PC-3 (cell line): ENCODE measurements around the gene CNNM3. TPM values are rescaled to one million over a fixed set of nuclear protein-coding genes. Genes with fewer than 3 reads are reported as not detected.
"Not testable (repeated sequence)": the region's sequence is repeated elsewhere in the genome, so short reads cannot be mapped to it uniquely, and the experiment has no call there.

Experiments
- ATAC-seq: fragments of 200-7000 bp; cut with Tn5 transposase; 2 replicates; pipeline ENCODE4 v1.9.1; 2020; ENCODE audit warnings: mild to moderate bottlenecking, moderate library complexity
- BruUV-seq: library from RNA; stranded (reverse); fragments of 400-500 nt; replicated peaks from 2 replicates; lab custom pipeline; 2021; lab: Mats Ljungman, UMichigan
- CTCF ChIA-PET: fragments of 300-600 bp; sonication (Branson Sonifier 250); formaldehyde crosslinking; loops from one replicate; lab custom pipeline; 2022; ENCODE audit warnings: antibody characterized with exemption; lab: Charles Lee
- POLR2A ChIA-PET: fragments of 300-600 bp; sonication (Branson Sonifier 250); formaldehyde crosslinking; loops from one replicate; lab custom pipeline; 2022; ENCODE audit warnings: antibody characterized with exemption; ENCODE audit not compliant: unreplicated experiment; lab: Charles Lee
- DNase-seq: peaks from one replicate; pipeline ENCODE4 v3.0.0-alpha.2; 2015
- H2AFZ ChIP-seq: fragments of 300-600 bp; sonication (generic); 2 replicates; pipeline ENCODE4 v1.6.0; 2016; ENCODE audit warnings: antibody characterized with exemption, low read length
- H3F3A ChIP-seq: fragments of 300-600 bp; sonication (generic); one replicate; pipeline ENCODE4 v1.6.0; 2017; ENCODE audit warnings: antibody characterized with exemption, low read length, control low read depth, mild to moderate bottlenecking; ENCODE audit not compliant: unreplicated experiment
- H3K27ac ChIP-seq: fragments of 300-600 bp; sonication (generic); 2 replicates; pipeline ENCODE4 v1.5.1; 2016; ENCODE audit warnings: mild to moderate bottlenecking, low read length
- H3K27me3 ChIP-seq: fragments of 300-600 bp; sonication (generic); 2 replicates; pipeline ENCODE4 v1.6.1; 2016; ENCODE audit warnings: low read length, mixed read lengths
- H3K36me3 ChIP-seq: fragments of 300-600 bp; sonication (generic); 2 replicates; pipeline ENCODE4 v1.6.1; 2016; ENCODE audit warnings: low read depth, mixed run types, low read length, mixed read lengths
- H3K4me1 ChIP-seq: fragments of 300-600 bp; sonication (generic); 2 replicates; pipeline ENCODE4 v1.5.1; 2016; ENCODE audit warnings: low read length; ENCODE audit not compliant: insufficient read depth
- H3K4me2 ChIP-seq: fragments of 300-600 bp; sonication (generic); 2 replicates; pipeline ENCODE4 v1.6.0; 2016; ENCODE audit warnings: low read length
- H3K4me3 ChIP-seq: fragments of 300-600 bp; sonication (generic); 2 replicates; pipeline ENCODE4 v1.5.1; 2016; ENCODE audit warnings: mild to moderate bottlenecking, low read length, mixed read lengths
- H3K79me2 ChIP-seq: fragments of 300-600 bp; sonication (generic); 2 replicates; pipeline ENCODE4 v1.6.1; 2017; ENCODE audit warnings: low read length, mixed read lengths
- H3K9ac ChIP-seq: fragments of 300-600 bp; sonication (generic); 2 replicates; pipeline ENCODE4 v1.6.0; 2016; ENCODE audit warnings: mild to moderate bottlenecking, low read length
- H3K9me2 ChIP-seq: fragments of 300-600 bp; sonication (generic); replicated peaks from 2 replicates; pipeline ENCODE4 v1.6.1; 2016; ENCODE audit warnings: mixed run types, low read length, mixed read lengths
- H3K9me3 ChIP-seq: fragments of 300-600 bp; sonication (generic); 2 replicates; pipeline ENCODE4 v1.6.1; 2016; ENCODE audit warnings: low read length, mixed read lengths
- H4K20me1 ChIP-seq: fragments of 300-600 bp; sonication (generic); 2 replicates; pipeline ENCODE4 v1.6.1; 2016; ENCODE audit warnings: low read length, mixed read lengths
- EZH2 ChIP-seq: fragments of 300-600 bp; sonication (generic); IDR thresholded peaks from one replicate; pipeline ENCODE4 v1.6.1; 2017; ENCODE audit warnings: antibody characterized with exemption, mild to moderate bottlenecking, low read length; ENCODE audit not compliant: unreplicated experiment
- EZH2phosphoT487 ChIP-seq: fragments of 300-600 bp; sonication (generic); IDR thresholded peaks from 2 replicates; pipeline ENCODE4 v1.6.1; 2018; ENCODE audit warnings: mild to moderate bottlenecking, antibody characterized with exemption, low read length, borderline replicate concordance
- intact Hi-C: fragments of 100-400 bp; cut with micrococcal nuclease; formaldehyde crosslinking; loops from 2 replicates; pipeline ENCODE4 v1.9.0; 2023
- total RNA-seq: library from RNA; depleted of rRNA; stranded (reverse); fragments of >200 nt; gene quantifications from 2 replicates; pipeline ENCODE4 v1.2.3, GENCODE V29; 2014
- TF ChIP-seq, protein P1 (sequence below): fragments of 300-600 bp; sonication (generic); conservative IDR thresholded peaks from 2 replicates; pipeline ENCODE4 v1.5.1; 2017; ENCODE audit warnings: antibody characterized with exemption, low read depth, mild to moderate bottlenecking, low read length

CNNM3 gene
- total RNA-seq, 1 experiment from 2014 or later: 9.0 TPM

DNA sequence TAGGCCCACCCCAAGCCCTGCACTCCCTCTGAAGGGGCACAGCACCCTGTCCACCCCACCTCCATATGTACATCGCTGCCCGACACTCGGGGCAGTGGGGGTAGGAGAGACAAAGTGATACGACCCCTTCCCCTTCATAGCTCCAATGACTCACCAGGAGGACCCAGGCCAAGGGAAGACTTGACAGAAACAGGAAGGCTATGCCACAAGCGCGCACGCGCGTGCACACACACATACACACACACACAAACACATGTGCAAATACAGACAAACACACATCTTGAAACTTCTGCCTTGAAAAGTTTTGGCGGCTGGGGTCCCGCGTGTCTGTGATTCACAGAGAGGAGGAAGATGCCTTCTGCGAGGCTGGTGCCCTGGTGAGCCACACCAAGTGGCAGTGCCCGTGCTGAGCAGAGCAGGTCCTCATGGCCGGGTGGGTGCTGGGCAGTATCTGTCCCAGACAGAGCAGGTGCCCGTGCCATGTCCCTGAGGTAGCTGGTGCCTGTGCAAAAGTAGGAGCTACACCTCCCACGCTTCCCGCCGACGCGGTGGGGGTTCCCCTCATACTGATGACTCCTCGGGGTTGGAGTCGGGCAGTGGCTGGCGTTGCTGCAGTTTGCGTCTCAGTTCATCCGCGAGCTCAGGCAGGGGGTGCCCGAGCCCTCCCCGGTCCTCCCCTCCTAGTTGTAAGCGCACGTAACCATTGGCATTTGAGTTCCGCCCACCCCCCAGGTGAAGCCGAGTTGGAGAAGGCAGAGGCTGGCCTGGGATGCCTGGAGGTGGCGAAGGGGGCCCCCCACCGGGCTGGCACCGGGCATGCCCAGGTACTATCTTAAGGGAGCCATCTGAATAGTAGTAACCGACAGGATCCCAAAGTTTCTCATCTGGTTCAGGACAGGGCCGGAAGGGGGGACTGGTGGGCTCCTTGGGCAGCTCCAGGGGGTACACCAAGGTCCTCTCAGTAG, 44.3 kb downstream of the CNNM3 start:
- ATAC-seq (no peak), DNase-seq (no peak)
- Histone ChIP-seq H3K9me2 (no peaks in the 10 kb centered on the region), H4K20me1 (no peaks in the 10 kb centered on the region), H3K9me3 (no peaks in the 10 kb centered on the region), H3K4me3 (no peak overlapping the region), H3K36me3 (peaks cover 18% of the 10 kb centered on the region; the same call in 1 of the 2 replicates), H3F3A (no peaks in the 10 kb centered on the region), H2AFZ (no peak overlapping the region), H3K27ac (no peak overlapping the region), H3K27me3 (no peaks in the 10 kb centered on the region), H3K79me2 (peaks cover 22% of the 10 kb centered on the region), H3K4me2 (no peak overlapping the region), H3K9ac (no peak overlapping the region), H3K4me1 (peaks cover 11% of the 10 kb centered on the region)
- TF ChIP-seq EZH2: no peak
- TF ChIP-seq, protein P1, sequence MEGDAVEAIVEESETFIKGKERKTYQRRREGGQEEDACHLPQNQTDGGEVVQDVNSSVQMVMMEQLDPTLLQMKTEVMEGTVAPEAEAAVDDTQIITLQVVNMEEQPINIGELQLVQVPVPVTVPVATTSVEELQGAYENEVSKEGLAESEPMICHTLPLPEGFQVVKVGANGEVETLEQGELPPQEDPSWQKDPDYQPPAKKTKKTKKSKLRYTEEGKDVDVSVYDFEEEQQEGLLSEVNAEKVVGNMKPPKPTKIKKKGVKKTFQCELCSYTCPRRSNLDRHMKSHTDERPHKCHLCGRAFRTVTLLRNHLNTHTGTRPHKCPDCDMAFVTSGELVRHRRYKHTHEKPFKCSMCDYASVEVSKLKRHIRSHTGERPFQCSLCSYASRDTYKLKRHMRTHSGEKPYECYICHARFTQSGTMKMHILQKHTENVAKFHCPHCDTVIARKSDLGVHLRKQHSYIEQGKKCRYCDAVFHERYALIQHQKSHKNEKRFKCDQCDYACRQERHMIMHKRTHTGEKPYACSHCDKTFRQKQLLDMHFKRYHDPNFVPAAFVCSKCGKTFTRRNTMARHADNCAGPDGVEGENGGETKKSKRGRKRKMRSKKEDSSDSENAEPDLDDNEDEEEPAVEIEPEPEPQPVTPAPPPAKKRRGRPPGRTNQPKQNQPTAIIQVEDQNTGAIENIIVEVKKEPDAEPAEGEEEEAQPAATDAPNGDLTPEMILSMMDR: no peak
- no peak for TF ChIP-seq EZH2phosphoT487
- ChIA-PET CTCF (no interaction called here), POLR2A (no interaction called here)
- intact Hi-C loops: no loop called here
- no TSS peak for BruUV-seq

DNA sequence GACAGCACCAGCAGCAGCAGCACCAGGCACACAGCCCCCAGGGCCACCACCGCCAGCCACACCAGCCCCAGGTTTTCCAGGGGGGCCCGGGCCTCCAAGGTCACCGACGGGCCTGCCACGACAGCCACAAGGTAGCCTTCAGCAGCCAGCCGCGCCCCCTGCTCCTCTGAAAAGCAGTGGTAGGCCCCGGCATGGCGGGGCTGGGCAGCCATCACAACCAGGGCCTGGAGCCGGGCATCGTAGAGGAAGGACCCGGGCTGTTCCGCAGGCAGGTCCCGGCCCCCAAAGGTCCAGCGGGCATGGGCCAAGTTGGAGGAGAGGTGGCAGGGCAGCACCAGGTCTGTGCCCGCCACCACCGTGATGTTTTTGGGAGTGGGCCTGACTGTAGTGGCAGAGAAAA, 45.0 kb downstream of the CNNM3 start:
- intact Hi-C loops: no loop called here
- TF ChIP-seq EZH2: no peak
- TF ChIP-seq, protein P1: no peak
- no peak for TF ChIP-seq EZH2phosphoT487
- no TSS peak for BruUV-seq
- Histone ChIP-seq H3K4me3 (no peak overlapping the region), H3K4me1 (peaks cover 10% of the 10 kb centered on the region), H3F3A (no peaks in the 10 kb centered on the region), H3K9me2 (no peaks in the 10 kb centered on the region), H3K36me3 (peaks cover 22% of the 10 kb centered on the region; the same call in 1 of the 2 replicates), H2AFZ (no peak overlapping the region), H3K79me2 (peaks cover 20% of the 10 kb centered on the region), H3K9ac (no peak overlapping the region), H3K4me2 (no peak overlapping the region), H3K27ac (no peak overlapping the region), H4K20me1 (no peaks in the 10 kb centered on the region), H3K9me3 (no peaks in the 10 kb centered on the region), H3K27me3 (no peaks in the 10 kb centered on the region)
- no peak for ATAC-seq
- POLR2A ChIA-PET: no interaction called here
- no peak for DNase-seq
- CTCF ChIA-PET: no interaction called here

- BruUV-seq, H4K20me1 ChIP-seq, ATAC-seq, H2AFZ ChIP-seq, H3K4me1 ChIP-seq, H3K27me3 ChIP-seq, DNase-seq, CTCF ChIA-PET, H3K9me2 ChIP-seq, intact Hi-C loops, H3F3A ChIP-seq, H3K9me3 ChIP-seq, H3K9ac ChIP-seq, POLR2A ChIA-PET, H3K27ac ChIP-seq, H3K4me2 ChIP-seq, H3K4me3 ChIP-seq: not testable (repeated sequence)
- H3K79me2 ChIP-seq: peaks cover 24% of the 10 kb centered on the region
- H3K36me3 ChIP-seq: peaks cover 25% of the 10 kb centered on the region; the same call in 1 of the 2 replicates
Observed at GRCh38 chr2:96863056-96863455, 47.0 kb downstream of the CNNM3 start.
